Vein endothelial cell (primary cell): Measurements from ENCODE around the gene ADAMTS6. TPM values are rescaled to one million over a fixed set of nuclear protein-coding genes. Genes with fewer than 3 reads are reported as not detected.

Source experiments
- small RNA-seq: library from RNA; depleted of rRNA; stranded (forward); fragments of <200 nt; gene quantifications from one replicate; pipeline ENCODE3, GENCODE V24; 2012
- total RNA-seq: library from RNA; depleted of rRNA; stranded (reverse); fragments of >200 nt; gene quantifications from 2 replicates; pipeline ENCODE4 v1.2.3, GENCODE V29; 2012

ADAMTS6 gene, protein sequence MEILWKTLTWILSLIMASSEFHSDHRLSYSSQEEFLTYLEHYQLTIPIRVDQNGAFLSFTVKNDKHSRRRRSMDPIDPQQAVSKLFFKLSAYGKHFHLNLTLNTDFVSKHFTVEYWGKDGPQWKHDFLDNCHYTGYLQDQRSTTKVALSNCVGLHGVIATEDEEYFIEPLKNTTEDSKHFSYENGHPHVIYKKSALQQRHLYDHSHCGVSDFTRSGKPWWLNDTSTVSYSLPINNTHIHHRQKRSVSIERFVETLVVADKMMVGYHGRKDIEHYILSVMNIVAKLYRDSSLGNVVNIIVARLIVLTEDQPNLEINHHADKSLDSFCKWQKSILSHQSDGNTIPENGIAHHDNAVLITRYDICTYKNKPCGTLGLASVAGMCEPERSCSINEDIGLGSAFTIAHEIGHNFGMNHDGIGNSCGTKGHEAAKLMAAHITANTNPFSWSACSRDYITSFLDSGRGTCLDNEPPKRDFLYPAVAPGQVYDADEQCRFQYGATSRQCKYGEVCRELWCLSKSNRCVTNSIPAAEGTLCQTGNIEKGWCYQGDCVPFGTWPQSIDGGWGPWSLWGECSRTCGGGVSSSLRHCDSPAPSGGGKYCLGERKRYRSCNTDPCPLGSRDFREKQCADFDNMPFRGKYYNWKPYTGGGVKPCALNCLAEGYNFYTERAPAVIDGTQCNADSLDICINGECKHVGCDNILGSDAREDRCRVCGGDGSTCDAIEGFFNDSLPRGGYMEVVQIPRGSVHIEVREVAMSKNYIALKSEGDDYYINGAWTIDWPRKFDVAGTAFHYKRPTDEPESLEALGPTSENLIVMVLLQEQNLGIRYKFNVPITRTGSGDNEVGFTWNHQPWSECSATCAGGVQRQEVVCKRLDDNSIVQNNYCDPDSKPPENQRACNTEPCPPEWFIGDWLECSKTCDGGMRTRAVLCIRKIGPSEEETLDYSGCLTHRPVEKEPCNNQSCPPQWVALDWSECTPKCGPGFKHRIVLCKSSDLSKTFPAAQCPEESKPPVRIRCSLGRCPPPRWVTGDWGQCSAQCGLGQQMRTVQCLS (N-terminal part only)
- total RNA-seq, result 50.9 and 78.4 TPM in 2 replicates

DNA sequence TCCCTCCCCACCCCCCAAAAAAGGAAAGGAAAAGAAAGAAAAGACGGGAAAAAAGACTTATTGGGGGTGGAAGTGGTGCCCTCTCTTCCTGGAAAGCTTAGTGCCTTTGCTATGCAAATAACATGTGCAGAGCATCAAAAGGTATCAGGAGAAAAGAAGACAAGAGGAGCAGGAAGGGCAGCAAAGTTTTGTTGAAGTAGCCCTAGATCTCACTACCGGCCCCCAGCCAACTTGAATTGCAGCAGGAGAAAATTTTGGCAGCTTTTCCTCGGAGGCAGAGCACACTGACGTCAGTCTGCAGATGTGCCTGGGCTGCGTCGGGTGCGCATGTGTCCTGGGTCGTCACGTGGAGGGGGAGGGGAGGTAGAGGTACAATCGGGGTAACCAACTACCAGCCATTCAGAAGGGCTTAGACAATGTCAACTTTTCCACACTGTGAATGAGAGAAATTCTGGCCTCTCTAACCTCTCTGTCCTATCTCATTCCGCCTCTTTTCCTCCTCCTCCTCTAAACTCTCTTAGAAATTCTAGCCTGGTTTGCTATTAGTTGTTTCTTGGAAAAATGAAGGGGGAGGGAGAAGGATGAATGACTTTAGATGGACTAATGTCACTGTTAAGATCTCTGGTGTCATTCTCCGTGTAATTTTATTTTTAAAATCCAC is at the start of gene ADAMTS6:
TSS of gene ADAMTS6 (minus strand) at position 286 of the 661 bp plus-strand sequence. CDS start 8,247 bp downstream, outside the sequence.

Small RNA genes lying within 50 kb of the gene (small RNA-seq; reads per million reads assigned to genes)
- not detected for gene RF00019

Other genes with a start within 250 kb of the ADAMTS6 start
- gene CENPK, start 81.2 kb upstream of the ADAMTS6 start, total RNA-seq, result 14.0 and 24.6 TPM in 2 replicates
- 29.1 and 32.3 TPM in 2 replicates for gene PPWD1, start 81.4 kb upstream of the ADAMTS6 start, total RNA-seq
- 13.9 and 14.4 TPM in 2 replicates for gene TRIM23, start 142.4 kb upstream of the ADAMTS6 start, total RNA-seq
- 4.6 and 6.2 TPM in 2 replicates for gene SHLD3, start 143.1 kb upstream of the ADAMTS6 start, total RNA-seq
- 20.3 and 21.5 TPM in 2 replicates for gene TRAPPC13, start 143.1 kb upstream of the ADAMTS6 start, total RNA-seq
- gene SGTB, start 240.2 kb upstream of the ADAMTS6 start, total RNA-seq, result 7.5 and 11.2 TPM in 2 replicates
- gene NLN, start 240.3 kb upstream of the ADAMTS6 start, total RNA-seq, result 37.9 and 47.1 TPM in 2 replicates